Measurements from ENCODE around the gene WWOX. TPM values are rescaled to one million over a fixed set of nuclear protein-coding genes. Genes with fewer than 3 reads are reported as not detected.

Gene WWOX
- total and polyA plus RNA-seq, 2 of the 13 experiments (the other 11 are each of a cell fraction or from before 2014, with no cell fraction given): 9.1 to 37.4 TPM

DNA sequence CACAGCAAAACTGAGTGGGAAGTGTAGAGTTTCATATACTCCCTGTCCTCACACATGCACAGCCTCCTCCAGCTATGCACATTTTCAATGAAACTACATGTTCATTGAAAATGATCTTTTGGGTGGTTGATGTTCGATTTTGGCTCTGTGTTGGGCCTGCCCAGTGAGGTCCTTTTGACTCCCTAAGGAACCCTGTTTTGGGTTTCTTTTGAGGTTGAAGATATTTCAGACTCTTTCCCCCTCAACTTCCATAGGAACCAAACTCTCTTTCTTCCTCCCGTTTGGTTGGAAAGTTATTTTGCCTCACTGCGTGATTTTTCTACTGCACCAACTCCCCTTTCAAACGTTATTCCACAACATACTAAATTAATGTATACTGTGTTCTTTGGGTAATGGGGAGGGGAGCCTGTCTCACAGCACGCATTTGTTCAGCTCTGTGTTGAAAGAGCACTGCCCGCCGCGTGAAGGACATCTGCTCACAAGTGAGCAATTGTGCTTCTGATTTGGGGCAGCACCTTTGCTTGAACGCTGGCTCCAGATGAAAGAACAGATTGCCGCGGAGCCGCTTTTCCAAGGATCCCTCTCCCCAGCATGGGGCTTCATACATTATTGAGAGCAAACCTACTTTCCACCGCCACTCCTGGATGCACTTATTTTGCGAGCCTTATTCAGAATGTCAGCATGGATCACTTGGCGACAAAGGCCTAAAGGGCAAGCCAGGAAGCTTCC lies 385.9 kb downstream of the WWOX start (continued):
- TF ChIP-seq, protein P1, sequence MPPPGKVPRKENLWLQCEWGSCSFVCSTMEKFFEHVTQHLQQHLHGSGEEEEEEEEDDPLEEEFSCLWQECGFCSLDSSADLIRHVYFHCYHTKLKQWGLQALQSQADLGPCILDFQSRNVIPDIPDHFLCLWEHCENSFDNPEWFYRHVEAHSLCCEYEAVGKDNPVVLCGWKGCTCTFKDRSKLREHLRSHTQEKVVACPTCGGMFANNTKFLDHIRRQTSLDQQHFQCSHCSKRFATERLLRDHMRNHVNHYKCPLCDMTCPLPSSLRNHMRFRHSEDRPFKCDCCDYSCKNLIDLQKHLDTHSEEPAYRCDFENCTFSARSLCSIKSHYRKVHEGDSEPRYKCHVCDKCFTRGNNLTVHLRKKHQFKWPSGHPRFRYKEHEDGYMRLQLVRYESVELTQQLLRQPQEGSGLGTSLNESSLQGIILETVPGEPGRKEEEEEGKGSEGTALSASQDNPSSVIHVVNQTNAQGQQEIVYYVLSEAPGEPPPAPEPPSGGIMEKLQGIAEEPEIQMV (CRISPR knock-in tag; IDR thresholded peaks at IDR 0.05; ENCODE audit: low read depth): peak; percentile 75
- no peak for TF ChIP-seq ZNF354B (CRISPR knock-in tag; IDR thresholded peaks at IDR 0.05)
- no peak for TF ChIP-seq ZFP36 (IDR thresholded peaks at IDR 0.05; ENCODE audit: borderline replicate concordance, low read depth, low read length, partially characterized antibody)
- TF ChIP-seq, protein P2, sequence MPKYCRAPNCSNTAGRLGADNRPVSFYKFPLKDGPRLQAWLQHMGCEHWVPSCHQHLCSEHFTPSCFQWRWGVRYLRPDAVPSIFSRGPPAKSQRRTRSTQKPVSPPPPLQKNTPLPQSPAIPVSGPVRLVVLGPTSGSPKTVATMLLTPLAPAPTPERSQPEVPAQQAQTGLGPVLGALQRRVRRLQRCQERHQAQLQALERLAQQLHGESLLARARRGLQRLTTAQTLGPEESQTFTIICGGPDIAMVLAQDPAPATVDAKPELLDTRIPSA (CRISPR knock-in tag; IDR thresholded peaks at IDR 0.05; ENCODE audit: borderline replicate concordance): no peak
- TF ChIP-seq TRIM24 (CRISPR knock-in tag; IDR thresholded peaks at IDR 0.05): no peak
- TF ChIP-seq ZNF543 (CRISPR knock-in tag; IDR thresholded peaks at IDR 0.05): peak; percentile 49; the same call in 1 of the 2 replicates
- TF ChIP-seq, protein P3, sequence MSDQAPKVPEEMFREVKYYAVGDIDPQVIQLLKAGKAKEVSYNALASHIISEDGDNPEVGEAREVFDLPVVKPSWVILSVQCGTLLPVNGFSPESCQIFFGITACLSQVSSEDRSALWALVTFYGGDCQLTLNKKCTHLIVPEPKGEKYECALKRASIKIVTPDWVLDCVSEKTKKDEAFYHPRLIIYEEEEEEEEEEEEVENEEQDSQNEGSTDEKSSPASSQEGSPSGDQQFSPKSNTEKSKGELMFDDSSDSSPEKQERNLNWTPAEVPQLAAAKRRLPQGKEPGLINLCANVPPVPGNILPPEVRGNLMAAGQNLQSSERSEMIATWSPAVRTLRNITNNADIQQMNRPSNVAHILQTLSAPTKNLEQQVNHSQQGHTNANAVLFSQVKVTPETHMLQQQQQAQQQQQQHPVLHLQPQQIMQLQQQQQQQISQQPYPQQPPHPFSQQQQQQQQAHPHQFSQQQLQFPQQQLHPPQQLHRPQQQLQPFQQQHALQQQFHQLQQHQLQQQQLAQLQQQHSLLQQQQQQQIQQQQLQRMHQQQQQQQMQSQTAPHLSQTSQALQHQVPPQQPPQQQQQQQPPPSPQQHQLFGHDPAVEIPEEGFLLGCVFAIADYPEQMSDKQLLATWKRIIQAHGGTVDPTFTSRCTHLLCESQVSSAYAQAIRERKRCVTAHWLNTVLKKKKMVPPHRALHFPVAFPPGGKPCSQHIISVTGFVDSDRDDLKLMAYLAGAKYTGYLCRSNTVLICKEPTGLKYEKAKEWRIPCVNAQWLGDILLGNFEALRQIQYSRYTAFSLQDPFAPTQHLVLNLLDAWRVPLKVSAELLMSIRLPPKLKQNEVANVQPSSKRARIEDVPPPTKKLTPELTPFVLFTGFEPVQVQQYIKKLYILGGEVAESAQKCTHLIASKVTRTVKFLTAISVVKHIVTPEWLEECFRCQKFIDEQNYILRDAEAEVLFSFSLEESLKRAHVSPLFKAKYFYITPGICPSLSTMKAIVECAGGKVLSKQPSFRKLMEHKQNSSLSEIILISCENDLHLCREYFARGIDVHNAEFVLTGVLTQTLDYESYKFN (CRISPR knock-in tag; conservative IDR thresholded peaks at IDR 0.05): peak; percentile 94
- peak; percentile 63; the same call in 1 of the 2 replicates for TF ChIP-seq HIVEP1 (CRISPR knock-in tag; IDR thresholded peaks at IDR 0.05)
- TF ChIP-seq MZF1 (CRISPR knock-in tag; IDR thresholded peaks at IDR 0.05; ENCODE audit: borderline replicate concordance): no peak
- TF ChIP-seq, protein P4, sequence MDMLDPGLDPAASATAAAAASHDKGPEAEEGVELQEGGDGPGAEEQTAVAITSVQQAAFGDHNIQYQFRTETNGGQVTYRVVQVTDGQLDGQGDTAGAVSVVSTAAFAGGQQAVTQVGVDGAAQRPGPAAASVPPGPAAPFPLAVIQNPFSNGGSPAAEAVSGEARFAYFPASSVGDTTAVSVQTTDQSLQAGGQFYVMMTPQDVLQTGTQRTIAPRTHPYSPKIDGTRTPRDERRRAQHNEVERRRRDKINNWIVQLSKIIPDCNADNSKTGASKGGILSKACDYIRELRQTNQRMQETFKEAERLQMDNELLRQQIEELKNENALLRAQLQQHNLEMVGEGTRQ (IDR thresholded peaks at IDR 0.05; ENCODE audit: low read depth, low read length): no peak
- TF ChIP-seq, protein P4 (CRISPR knock-in tag; IDR thresholded peaks at IDR 0.05; ENCODE audit: borderline replicate concordance): no peak
- TF ChIP-seq ZNF180 (CRISPR knock-in tag; IDR thresholded peaks at IDR 0.05; ENCODE audit: borderline replicate concordance, low read depth): no peak
- TF ChIP-seq, protein P5, sequence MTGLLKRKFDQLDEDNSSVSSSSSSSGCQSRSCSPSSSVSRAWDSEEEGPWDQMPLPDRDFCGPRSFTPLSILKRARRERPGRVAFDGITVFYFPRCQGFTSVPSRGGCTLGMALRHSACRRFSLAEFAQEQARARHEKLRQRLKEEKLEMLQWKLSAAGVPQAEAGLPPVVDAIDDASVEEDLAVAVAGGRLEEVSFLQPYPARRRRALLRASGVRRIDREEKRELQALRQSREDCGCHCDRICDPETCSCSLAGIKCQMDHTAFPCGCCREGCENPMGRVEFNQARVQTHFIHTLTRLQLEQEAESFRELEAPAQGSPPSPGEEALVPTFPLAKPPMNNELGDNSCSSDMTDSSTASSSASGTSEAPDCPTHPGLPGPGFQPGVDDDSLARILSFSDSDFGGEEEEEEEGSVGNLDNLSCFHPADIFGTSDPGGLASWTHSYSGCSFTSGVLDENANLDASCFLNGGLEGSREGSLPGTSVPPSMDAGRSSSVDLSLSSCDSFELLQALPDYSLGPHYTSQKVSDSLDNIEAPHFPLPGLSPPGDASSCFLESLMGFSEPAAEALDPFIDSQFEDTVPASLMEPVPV (CRISPR knock-in tag; IDR thresholded peaks at IDR 0.05): no peak; the same call in none of the 2 replicates
- TF ChIP-seq ZNF549 (CRISPR knock-in tag; IDR thresholded peaks at IDR 0.05): no peak
- TF ChIP-seq KDM3A (CRISPR knock-in tag; IDR thresholded peaks at IDR 0.05; ENCODE audit: low read depth): no peak; the same call in 1 of the 2 replicates
- 0 out of 2 replicates have a peak, but pooled peaks have one; percentile 32 for TF ChIP-seq SPEN (CRISPR knock-in tag; IDR thresholded peaks at IDR 0.05; ENCODE audit: low read depth)
- TF ChIP-seq JUN (CRISPR knock-in tag; IDR thresholded peaks at IDR 0.05): peak; percentile 79
